ENCODE results near the gene MACROD2.

Gene MACROD2

GRCh38 chr20:14062786-14063185 is 67.5 kb downstream of the MACROD2 start:
- DNase-seq (ENCODE audit: low spot score) = peak; percentile 32

- peak; percentile 28 for DNase-seq (ENCODE audit: low spot score)
These were observed 69.0 kb downstream of the MACROD2 start for GRCh38 chr20:14064333-14064732.

GRCh38 chr20:14064921-14065320 is 69.6 kb downstream of the MACROD2 start:
- no peak for DNase-seq (ENCODE audit: low spot score)

GRCh38 chr20:14065774-14066173 is 70.5 kb downstream of the MACROD2 start:
- no peak for DNase-seq (ENCODE audit: low spot score)

- peak; percentile 24 for DNase-seq (ENCODE audit: low spot score)
These were observed 72.3 kb downstream of the MACROD2 start for GRCh38 chr20:14067603-14068002.

GRCh38 chr20:14069796-14070195 is 74.5 kb downstream of the MACROD2 start:
- peak; percentile 72 for DNase-seq (ENCODE audit: low spot score)

- no peak for DNase-seq (ENCODE audit: low spot score)
These were observed 98.3 kb downstream of the MACROD2 start for GRCh38 chr20:14093652-14094051.

GRCh38 chr20:14098261-14098660 is 102.9 kb downstream of the MACROD2 start:
- DNase-seq (ENCODE audit: low spot score) = no peak

GRCh38 chr20:14113416-14113815 is 118.1 kb downstream of the MACROD2 start:
- no peak for DNase-seq (ENCODE audit: low spot score)

- DNase-seq (ENCODE audit: low spot score) = no peak
These were observed 118.9 kb downstream of the MACROD2 start for GRCh38 chr20:14114065-14114704.

GRCh38 chr20:14116037-14116436 is 120.7 kb downstream of the MACROD2 start:
- no peak for DNase-seq (ENCODE audit: low spot score)

- no peak for DNase-seq (ENCODE audit: low spot score)
These were observed 122.5 kb downstream of the MACROD2 start for GRCh38 chr20:14117768-14118167.

GRCh38 chr20:14126856-14127255 is 131.5 kb downstream of the MACROD2 start:
- peak; percentile 24 for DNase-seq (ENCODE audit: low spot score)

GRCh38 chr20:14127514-14128223 is 132.4 kb downstream of the MACROD2 start:
- no peak for DNase-seq (ENCODE audit: low spot score)

- DNase-seq (ENCODE audit: low spot score) = no peak
These were observed 138.7 kb downstream of the MACROD2 start for GRCh38 chr20:14134004-14134403.

GRCh38 chr20:14142171-14142570 is 146.9 kb downstream of the MACROD2 start:
- DNase-seq (ENCODE audit: low spot score) = peak; percentile 78

GRCh38 chr20:14142964-14143627 is 147.8 kb downstream of the MACROD2 start:
- peak; percentile 50 for DNase-seq (ENCODE audit: low spot score)

GRCh38 chr20:14148042-14148441 is 152.7 kb downstream of the MACROD2 start:
- DNase-seq (ENCODE audit: low spot score) = no peak

- no peak for DNase-seq (ENCODE audit: low spot score)
These were observed 160.0 kb downstream of the MACROD2 start for GRCh38 chr20:14155361-14155760.

GRCh38 chr20:14178528-14178927 is 183.2 kb downstream of the MACROD2 start:
- no peak for DNase-seq (ENCODE audit: low spot score)

GRCh38 chr20:14178952-14179351 is 183.6 kb downstream of the MACROD2 start:
- DNase-seq (ENCODE audit: low spot score) = peak; percentile 28

- DNase-seq (ENCODE audit: low spot score) = peak; percentile 51
These were observed 194.6 kb downstream of the MACROD2 start for GRCh38 chr20:14189794-14190402.

GRCh38 chr20:14191559-14191958 is 196.2 kb downstream of the MACROD2 start:
- DNase-seq (ENCODE audit: low spot score) = no peak

All from kidney tubule cell (primary cell).